ENCODE data around the gene CSNK1A1L. TPM values are rescaled to one million over a fixed set of nuclear protein-coding genes. Genes with fewer than 3 reads are reported as not detected.
"Not testable (repeated sequence)": the region's sequence is repeated elsewhere in the genome, so short reads cannot be mapped to it uniquely, and the experiment has no call there.

The CSNK1A1L gene
- total RNA-seq, 1 donor from 2014 or later: not detected

GRCh38 chr13:37065890-37066526 lies 39.5 kb downstream of the CSNK1A1L start:
- H3K27ac Mint-ChIP-seq (ENCODE audit: unreplicated experiment): no peak overlapping the region
- no peaks in the 10 kb centered on the region for H3K36me3 Mint-ChIP-seq (ENCODE audit: unreplicated experiment)
- no peak for DNase-seq
- H3K27me3 Mint-ChIP-seq (ENCODE audit: unreplicated experiment): peaks cover 2% of the 10 kb centered on the region
- H3K4me3 Mint-ChIP-seq (ENCODE audit: unreplicated experiment): no peak overlapping the region
- H3K4me1 Mint-ChIP-seq (ENCODE audit: low read depth, unreplicated experiment): no peaks in the 10 kb centered on the region
- H3K9me3 Mint-ChIP-seq (ENCODE audit: unreplicated experiment): no peaks in the 10 kb centered on the region
- no peak for TF ChIP-seq CTCF (IDR thresholded peaks at IDR 0.05; ENCODE audit: partially characterized antibody, unreplicated experiment)

- no peaks in the 10 kb centered on the region for H3K27me3 Mint-ChIP-seq (ENCODE audit: unreplicated experiment)
- no peaks in the 10 kb centered on the region for H3K36me3 Mint-ChIP-seq (ENCODE audit: unreplicated experiment)
- peaks cover 3% of the 10 kb centered on the region for H3K9me3 Mint-ChIP-seq (ENCODE audit: unreplicated experiment)
- H3K4me3 Mint-ChIP-seq (ENCODE audit: unreplicated experiment): peak overlapping the region; percentile 98
- peaks cover 7% of the 10 kb centered on the region for H3K4me1 Mint-ChIP-seq (ENCODE audit: low read depth, unreplicated experiment)
- peak overlapping the region; percentile 72 for H3K27ac Mint-ChIP-seq (ENCODE audit: unreplicated experiment)
- DNase-seq: no peak
- TF ChIP-seq CTCF (IDR thresholded peaks at IDR 0.05; ENCODE audit: partially characterized antibody, unreplicated experiment): no peak
Measured at GRCh38 chr13:37059848-37060192, 45.6 kb downstream of the CSNK1A1L start.

- peak; percentile 98 for DNase-seq
- Mint-ChIP-seq H3K36me3 (ENCODE audit: unreplicated experiment) (no peaks in the 10 kb centered on the region), H3K4me3 (ENCODE audit: unreplicated experiment) (peak within 1 kb of the TSS; percentile 98), H3K27me3 (ENCODE audit: unreplicated experiment) (no peaks in the 10 kb centered on the region), H3K4me1 (ENCODE audit: low read depth, unreplicated experiment) (peaks cover 7% of the 10 kb centered on the region), H3K27ac (ENCODE audit: unreplicated experiment) (peak within 1 kb of the TSS; percentile 99), H3K9me3 (ENCODE audit: unreplicated experiment) (peaks cover 3% of the 10 kb centered on the region)
- no peak for TF ChIP-seq CTCF (IDR thresholded peaks at IDR 0.05; ENCODE audit: partially characterized antibody, unreplicated experiment)
Measured at GRCh38 chr13:37058910-37059847, 46.3 kb downstream of the CSNK1A1L start, which contains the start of gene SUPT20H. Gene SUPT20H (minus strand): TSS chr13:37059688. CDS start chr13:37051490, 8,198 bp downstream.

- H3K4me1 Mint-ChIP-seq (ENCODE audit: low read depth, unreplicated experiment): peaks cover 10% of the 10 kb centered on the region
- H3K27ac Mint-ChIP-seq (ENCODE audit: unreplicated experiment); H3K27me3 Mint-ChIP-seq (ENCODE audit: unreplicated experiment); H3K9me3 Mint-ChIP-seq (ENCODE audit: unreplicated experiment); H3K4me3 Mint-ChIP-seq (ENCODE audit: unreplicated experiment); H3K36me3 Mint-ChIP-seq (ENCODE audit: unreplicated experiment); DNase-seq: not testable (repeated sequence)
Measured at GRCh38 chr13:37056228-37056627, 49.2 kb downstream of the CSNK1A1L start.

Other genes with a start within 250 kb of the CSNK1A1L start
- 43.6 TPM for gene SMAD9, start 185.4 kb downstream of the CSNK1A1L start, total RNA-seq (ENCODE audit: unreplicated experiment)
- gene ALG5, start 106.3 kb downstream of the CSNK1A1L start, total RNA-seq (ENCODE audit: unreplicated experiment): 25.5 TPM
- gene EXOSC8, start 104.9 kb downstream of the CSNK1A1L start, total RNA-seq (ENCODE audit: unreplicated experiment): 49.0 TPM
- gene SUPT20H, start 46.0 kb downstream of the CSNK1A1L start, total RNA-seq (ENCODE audit: unreplicated experiment): 115 TPM

Data from glutamatergic neuron (in vitro differentiated cells).